ENCODE data around the gene AADACL3.

The AADACL3 gene

DNA sequence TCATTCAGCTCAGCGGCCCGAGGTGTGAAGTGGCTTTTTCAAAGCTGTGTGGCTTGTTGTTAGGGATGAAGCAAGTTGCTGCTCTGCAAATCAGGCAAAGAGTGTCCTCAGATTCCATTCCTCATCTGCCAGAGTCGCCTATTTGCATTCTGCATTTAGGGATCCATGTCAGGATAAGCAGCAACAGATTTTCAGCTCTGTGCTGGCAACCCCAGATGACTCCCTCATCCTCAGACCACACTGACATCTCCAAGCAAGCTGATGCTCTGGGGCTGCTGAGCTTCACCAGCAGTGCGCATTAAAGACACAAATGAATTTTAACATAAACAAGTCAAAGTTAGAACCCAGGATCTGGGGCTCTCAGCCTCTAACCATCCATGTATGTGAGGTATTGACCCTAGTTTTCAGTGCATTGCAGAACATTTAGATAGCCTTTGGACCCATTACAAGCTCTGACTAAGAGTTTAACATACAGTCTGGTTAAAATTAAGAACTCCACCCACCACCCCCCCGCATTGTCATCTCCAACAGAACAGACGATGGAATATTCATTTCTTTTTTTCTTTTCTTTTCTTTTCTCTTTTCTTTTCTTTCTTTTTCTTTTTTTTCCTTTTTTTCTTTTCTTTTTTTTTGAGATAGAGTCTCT, 41.0 kb downstream of the AADACL3 start:
- H3K14ac ChIP-seq (ENCODE audit: low read length) = no peak overlapping the region
- no peak overlapping the region for H4K91ac ChIP-seq (ENCODE audit: low read depth, low read length, poor library complexity)
- H2BK5ac ChIP-seq (ENCODE audit: low read length) = no peak overlapping the region
- H2BK120ac ChIP-seq (ENCODE audit: low read depth, low read length) = no peak overlapping the region
- no peak for DNase-seq (ENCODE audit: low spot score)
- H3K27me3 ChIP-seq (ENCODE audit: control insufficient read depth in 3 of 3, insufficient read depth in 3 of 3, low read depth in 1 of 3, low read length in 3 of 3) = peaks cover 0 to 35% (median 0%) of the 10 kb centered on the region in 3 experiments
- no peaks in the 10 kb centered on the region for H3K79me1 ChIP-seq (ENCODE audit: low read depth, low read length)
- no peak overlapping the region for H4K8ac ChIP-seq (ENCODE audit: low read depth, low read length)
- no peak overlapping the region for H3K9ac ChIP-seq (ENCODE audit: low read depth, low read length, poor library complexity)
- no peak overlapping the region for H2BK12ac ChIP-seq (ENCODE audit: low read length)
- H3K27ac ChIP-seq (replicated peaks; ENCODE audit: low read length) = no peak overlapping the region
- WGBS, 2 donors (ENCODE audit: extremely low coverage in 2 of 2, insufficient read length in 2 of 2, insufficient replicate concordance in 1 of 2) = no CpG with 5 or more reads among the region's 6 CpGs
- H3K4me3 ChIP-seq (ENCODE audit: low read length in 2 of 2) = no peak overlapping the region
- H3K4me1 ChIP-seq (ENCODE audit: control insufficient read depth in 2 of 2, insufficient read depth in 1 of 2, low read depth in 1 of 2, low read length in 2 of 2) = no peaks in the 10 kb centered on the region
- no peak overlapping the region for H2AK5ac ChIP-seq (ENCODE audit: low read depth, low read length)
- no peak overlapping the region for H3K4ac ChIP-seq (ENCODE audit: low read length)
- H2AFZ ChIP-seq (ENCODE audit: low read length) = no peak overlapping the region
- H3K9me3 ChIP-seq (replicated peaks in 1 of 2; ENCODE audit: control insufficient read depth in 2 of 2, insufficient read depth in 1 of 2, low read depth in 1 of 2, low read length in 2 of 2) = no peaks in the 10 kb centered on the region
- H3K18ac ChIP-seq (ENCODE audit: low read length) = no peak overlapping the region
- H2BK15ac ChIP-seq (ENCODE audit: low read length) = no peak overlapping the region
- H3K4me2 ChIP-seq (ENCODE audit: insufficient read depth, low read length, poor library complexity, severe bottlenecking) = no peak overlapping the region
- no peak overlapping the region for H3K23ac ChIP-seq (ENCODE audit: low read depth, low read length, poor library complexity)
- no peaks in the 10 kb centered on the region for H3K36me3 ChIP-seq (replicated peaks in 1 of 2; ENCODE audit: control insufficient read depth in 2 of 2, insufficient read depth in 2 of 2, low read length in 2 of 2)

GRCh38 chr1:12757836-12758235, 41.9 kb downstream of the AADACL3 start:
- Histone ChIP-seq H3K36me3 (replicated peaks in 1 of 2; ENCODE audit: control insufficient read depth in 2 of 2, insufficient read depth in 2 of 2, low read length in 2 of 2) (no peaks in the 10 kb centered on the region), H3K9ac (ENCODE audit: low read depth, low read length, poor library complexity) (no peak overlapping the region), H3K4me3 (ENCODE audit: low read length in 2 of 2) (no peak overlapping the region), H2BK120ac (ENCODE audit: low read depth, low read length) (no peak overlapping the region), H4K8ac (ENCODE audit: low read depth, low read length) (no peak overlapping the region), H3K27me3 (ENCODE audit: control insufficient read depth in 3 of 3, insufficient read depth in 3 of 3, low read depth in 1 of 3, low read length in 3 of 3) (peaks cover 0 to 35% (median 0%) of the 10 kb centered on the region in 3 experiments), H3K18ac (ENCODE audit: low read length) (peak overlapping the region; percentile 29), H2BK5ac (ENCODE audit: low read length) (no peak overlapping the region), H4K91ac (ENCODE audit: low read depth, low read length, poor library complexity) (no peak overlapping the region), H2AFZ (ENCODE audit: low read length) (no peak overlapping the region), H3K14ac (ENCODE audit: low read length) (no peak overlapping the region), H3K79me1 (ENCODE audit: low read depth, low read length) (no peaks in the 10 kb centered on the region), H3K4me2 (ENCODE audit: insufficient read depth, low read length, poor library complexity, severe bottlenecking) (no peak overlapping the region), H3K23ac (ENCODE audit: low read depth, low read length, poor library complexity) (no peak overlapping the region), H3K27ac (replicated peaks; ENCODE audit: low read length) (no peak overlapping the region), H3K9me3 (replicated peaks in 1 of 2; ENCODE audit: control insufficient read depth in 2 of 2, insufficient read depth in 1 of 2, low read depth in 1 of 2, low read length in 2 of 2) (no peaks in the 10 kb centered on the region), H2BK15ac (ENCODE audit: low read length) (no peak overlapping the region), H2AK5ac (ENCODE audit: low read depth, low read length) (no peak overlapping the region), H3K4me1 (ENCODE audit: control insufficient read depth in 2 of 2, insufficient read depth in 1 of 2, low read depth in 1 of 2, low read length in 2 of 2) (no peaks in the 10 kb centered on the region), H2BK12ac (ENCODE audit: low read length) (no peak overlapping the region), H3K4ac (ENCODE audit: low read length) (no peak overlapping the region)
- DNase-seq (ENCODE audit: low spot score) = no peak
- WGBS, 2 donors (ENCODE audit: extremely low coverage in 2 of 2, insufficient read length in 2 of 2, insufficient replicate concordance in 1 of 2) = no CpG with 5 or more reads among the region's 6 CpGs

GRCh38 chr1:12760256-12760795, 44.4 kb downstream of the AADACL3 start:
- H2BK12ac ChIP-seq (ENCODE audit: low read length) = no peak overlapping the region

DNA sequence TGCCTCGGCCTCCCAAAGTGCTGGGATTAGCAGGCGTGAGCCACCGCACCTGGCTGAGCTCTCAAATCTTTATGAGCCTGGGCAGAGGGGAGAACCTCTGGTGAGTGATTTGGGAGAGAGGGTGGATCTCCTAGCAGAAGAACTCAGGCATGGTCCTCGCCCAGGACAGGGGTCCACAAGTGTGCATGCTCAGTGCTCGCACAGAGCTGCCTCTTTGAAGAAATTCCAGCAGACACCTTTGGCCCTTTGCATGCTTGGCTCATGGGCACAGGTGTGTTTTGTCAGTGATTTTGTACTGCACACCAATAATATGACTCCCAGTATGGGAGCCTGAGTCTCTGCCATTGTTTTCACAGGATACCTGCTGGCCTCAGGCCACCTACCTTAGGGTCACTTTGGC, 45.9 kb downstream of the AADACL3 start:
- no peaks in the 10 kb centered on the region for H3K4me1 ChIP-seq (ENCODE audit: control insufficient read depth in 2 of 2, insufficient read depth in 1 of 2, low read depth in 1 of 2, low read length in 2 of 2)

More at GRCh38 chr1:12760256-12760795, 44.4 kb downstream of the AADACL3 start:
- Histone ChIP-seq H3K4me1 (ENCODE audit: control insufficient read depth in 2 of 2, insufficient read depth in 1 of 2, low read depth in 1 of 2, low read length in 2 of 2) (no peaks in the 10 kb centered on the region), H2BK5ac (ENCODE audit: low read length) (no peak overlapping the region), H4K91ac (ENCODE audit: low read depth, low read length, poor library complexity) (no peak overlapping the region), H3K14ac (ENCODE audit: low read length) (no peak overlapping the region), H2BK120ac (ENCODE audit: low read depth, low read length) (no peak overlapping the region), H3K27ac (replicated peaks; ENCODE audit: low read length) (no peak overlapping the region), H3K9ac (ENCODE audit: low read depth, low read length, poor library complexity) (no peak overlapping the region), H2BK15ac (ENCODE audit: low read length) (peak overlapping the region; percentile 52), H3K27me3 (ENCODE audit: control insufficient read depth in 3 of 3, insufficient read depth in 3 of 3, low read depth in 1 of 3, low read length in 3 of 3) (peaks cover 0 to 31% (median 0%) of the 10 kb centered on the region in 3 experiments), H3K23ac (ENCODE audit: low read depth, low read length, poor library complexity) (peak overlapping the region; percentile 35), H3K18ac (ENCODE audit: low read length) (no peak overlapping the region), H3K4me3 (ENCODE audit: low read length in 2 of 2) (no peak overlapping the region), H3K4ac (ENCODE audit: low read length) (no peak overlapping the region), H4K8ac (ENCODE audit: low read depth, low read length) (no peak overlapping the region), H3K9me3 (replicated peaks in 1 of 2; ENCODE audit: control insufficient read depth in 2 of 2, insufficient read depth in 1 of 2, low read depth in 1 of 2, low read length in 2 of 2) (no peaks in the 10 kb centered on the region), H3K36me3 (replicated peaks in 1 of 2; ENCODE audit: control insufficient read depth in 2 of 2, insufficient read depth in 2 of 2, low read length in 2 of 2) (no peaks in the 10 kb centered on the region), H2AFZ (ENCODE audit: low read length) (no peak overlapping the region), H3K79me1 (ENCODE audit: low read depth, low read length) (no peaks in the 10 kb centered on the region), H3K4me2 (ENCODE audit: insufficient read depth, low read length, poor library complexity, severe bottlenecking) (no peak overlapping the region), H2AK5ac (ENCODE audit: low read depth, low read length) (no peak overlapping the region)
- no peak for DNase-seq (ENCODE audit: low spot score)
- WGBS, 2 donors (ENCODE audit: extremely low coverage in 2 of 2, insufficient read length in 2 of 2, insufficient replicate concordance in 1 of 2) = no CpG with 5 or more reads among the region's 7 CpGs

More for the DNA sequence above, 45.9 kb downstream of the AADACL3 start:
- H2BK5ac ChIP-seq (ENCODE audit: low read length) = no peak overlapping the region
- H3K14ac ChIP-seq (ENCODE audit: low read length) = no peak overlapping the region
- no peak overlapping the region for H3K23ac ChIP-seq (ENCODE audit: low read depth, low read length, poor library complexity)
- H2AFZ ChIP-seq (ENCODE audit: low read length) = no peak overlapping the region
- WGBS, 2 donors (ENCODE audit: extremely low coverage in 2 of 2, insufficient read length in 2 of 2, insufficient replicate concordance in 1 of 2) = no CpG with 5 or more reads among the region's 5 CpGs
- no peak overlapping the region for H3K4me3 ChIP-seq (ENCODE audit: low read length in 2 of 2)
- no peak overlapping the region for H3K27ac ChIP-seq (replicated peaks; ENCODE audit: low read length)
- H3K9ac ChIP-seq (ENCODE audit: low read depth, low read length, poor library complexity) = no peak overlapping the region
- H4K91ac ChIP-seq (ENCODE audit: low read depth, low read length, poor library complexity) = no peak overlapping the region
- H3K36me3 ChIP-seq (replicated peaks in 1 of 2; ENCODE audit: control insufficient read depth in 2 of 2, insufficient read depth in 2 of 2, low read length in 2 of 2) = no peaks in the 10 kb centered on the region
- no peak overlapping the region for H2BK120ac ChIP-seq (ENCODE audit: low read depth, low read length)
- H3K27me3 ChIP-seq (ENCODE audit: control insufficient read depth in 3 of 3, insufficient read depth in 3 of 3, low read depth in 1 of 3, low read length in 3 of 3) = peaks cover 0 to 19% (median 0%) of the 10 kb centered on the region in 3 experiments
- no peak overlapping the region for H3K18ac ChIP-seq (ENCODE audit: low read length)
- no peak for DNase-seq (ENCODE audit: low spot score)
- no peak overlapping the region for H3K4me2 ChIP-seq (ENCODE audit: insufficient read depth, low read length, poor library complexity, severe bottlenecking)
- no peaks in the 10 kb centered on the region for H3K79me1 ChIP-seq (ENCODE audit: low read depth, low read length)
- H2BK12ac ChIP-seq (ENCODE audit: low read length) = no peak overlapping the region
- no peak overlapping the region for H4K8ac ChIP-seq (ENCODE audit: low read depth, low read length)
- H3K4ac ChIP-seq (ENCODE audit: low read length) = no peak overlapping the region
- no peaks in the 10 kb centered on the region for H3K9me3 ChIP-seq (replicated peaks in 1 of 2; ENCODE audit: control insufficient read depth in 2 of 2, insufficient read depth in 1 of 2, low read depth in 1 of 2, low read length in 2 of 2)
- H2BK15ac ChIP-seq (ENCODE audit: low read length) = no peak overlapping the region
- H2AK5ac ChIP-seq (ENCODE audit: low read depth, low read length) = no peak overlapping the region

Measured in neuronal stem cell (in vitro differentiated cells).